ENCODE measurements around the gene HOXA5. TPM values are rescaled to one million over a fixed set of nuclear protein-coding genes. Genes with fewer than 3 reads are reported as not detected.

HOXA5 gene
- total RNA-seq, 2 experiments from 2014 or later: not detected

DNA sequence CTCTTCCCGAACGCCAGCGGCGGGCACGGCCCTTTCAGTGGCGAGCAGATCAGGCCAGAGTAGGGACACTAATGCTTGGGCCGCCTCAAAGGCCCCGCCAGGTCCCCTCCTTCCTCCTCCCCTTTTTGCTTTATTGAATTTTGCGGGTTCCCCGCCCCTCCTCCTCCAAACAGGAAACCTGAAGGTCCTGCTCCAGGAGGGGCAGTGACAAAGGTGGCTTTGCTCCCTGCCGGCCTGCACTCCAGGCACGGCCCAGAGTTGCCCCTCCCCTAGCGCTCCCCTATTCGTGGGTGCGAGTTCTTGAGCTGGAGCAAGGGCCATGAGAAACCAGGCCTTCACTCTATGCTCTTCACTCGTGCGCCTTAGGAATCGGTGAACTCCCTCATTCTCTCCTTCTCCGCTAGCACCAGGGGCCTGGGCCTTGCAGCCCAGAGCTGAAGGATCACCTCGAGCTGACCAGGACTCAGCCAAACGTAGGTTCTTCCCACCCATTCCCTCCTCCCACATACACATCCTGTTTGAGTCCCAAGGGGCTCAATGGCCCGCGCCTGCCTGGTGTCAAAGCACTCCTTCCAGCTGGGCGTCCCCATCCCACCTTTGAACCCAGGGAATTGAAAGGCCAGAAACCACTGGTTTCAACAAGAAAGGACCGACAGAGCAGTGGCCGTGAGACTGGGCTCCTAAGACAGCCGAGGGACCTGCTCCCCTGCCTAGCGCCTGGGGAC lies 4.7 kb upstream of the HOXA5 start:
- H3K4me1 Mint-ChIP-seq (ENCODE audit: low read depth): peaks cover 22% of the 10 kb centered on the region
- DNase-seq: no peak
- no peak overlapping the region for H3K27ac Mint-ChIP-seq
- no peaks in the 10 kb centered on the region for H3K36me3 Mint-ChIP-seq (ENCODE audit: low read depth)
- peak overlapping the region; percentile 42 for H3K4me3 Mint-ChIP-seq
- no peaks in the 10 kb centered on the region for H3K9me3 Mint-ChIP-seq
- peaks cover 77% of the 10 kb centered on the region for H3K27me3 Mint-ChIP-seq (ENCODE audit: low read depth)
- CTCF ChIA-PET: interaction anchor here (1.2 to 3.4 kb wide), 4 partner anchors 9 to 27 kb away, joined by 3 to 16 read pairs (median 6); partner anchors contain the start of gene HOXA7
- intact Hi-C loops (cut with micrococcal nuclease): no loop called here

GRCh38 chr7:27147199-27148030 lies 3.9 kb upstream of the HOXA5 start, which contains the start of gene HOXA6:
HOXA6 (minus strand) TSS chr7:27147774; CDS start chr7:27147749, 25 bp downstream.
- Mint-ChIP-seq H3K27ac (no peak within 1 kb of the TSS), H3K9me3 (no peaks in the 10 kb centered on the region), H3K4me3 (peak within 1 kb of the TSS; percentile 42), H3K36me3 (ENCODE audit: low read depth) (no peaks in the 10 kb centered on the region), H3K27me3 (ENCODE audit: low read depth) (peaks cover 75% of the 10 kb centered on the region), H3K4me1 (ENCODE audit: low read depth) (peaks cover 22% of the 10 kb centered on the region)
- no peak for DNase-seq
- CTCF ChIA-PET: interaction anchor here (1.2 to 1.4 kb wide), 2 partner anchors 10 to 11 kb away, joined by 3 read pairs; partner anchors contain the start of gene HOXA7
- intact Hi-C loops (cut with micrococcal nuclease): no loop called here

- CTCF ChIA-PET: no interaction called here
- Mint-ChIP-seq H3K27me3 (ENCODE audit: low read depth) (peaks cover 72% of the 10 kb centered on the region), H3K4me3 (no peak overlapping the region), H3K27ac (no peak overlapping the region), H3K36me3 (ENCODE audit: low read depth) (no peaks in the 10 kb centered on the region), H3K9me3 (no peaks in the 10 kb centered on the region), H3K4me1 (ENCODE audit: low read depth) (peaks cover 20% of the 10 kb centered on the region)
- intact Hi-C loops (cut with micrococcal nuclease): no loop called here
- no peak for DNase-seq
Measured at GRCh38 chr7:27146491-27147198, 3.2 kb upstream of the HOXA5 start.

- intact Hi-C loops (cut with micrococcal nuclease): no loop called here
- CTCF ChIA-PET: interaction anchor here (0.6 to 1.4 kb wide), 2 partner anchors 15 to 34 kb away, joined by 3 to 5 read pairs; no protein-coding TSS in a partner anchor
- Mint-ChIP-seq H3K27ac (no peak overlapping the region), H3K36me3 (ENCODE audit: low read depth) (no peaks in the 10 kb centered on the region), H3K27me3 (ENCODE audit: low read depth) (peaks cover 68% of the 10 kb centered on the region), H3K9me3 (no peaks in the 10 kb centered on the region), H3K4me3 (no peak overlapping the region), H3K4me1 (ENCODE audit: low read depth) (peaks cover 13% of the 10 kb centered on the region)
- DNase-seq: no peak
Measured at GRCh38 chr7:27145914-27146412, 2.5 kb upstream of the HOXA5 start.

DNA sequence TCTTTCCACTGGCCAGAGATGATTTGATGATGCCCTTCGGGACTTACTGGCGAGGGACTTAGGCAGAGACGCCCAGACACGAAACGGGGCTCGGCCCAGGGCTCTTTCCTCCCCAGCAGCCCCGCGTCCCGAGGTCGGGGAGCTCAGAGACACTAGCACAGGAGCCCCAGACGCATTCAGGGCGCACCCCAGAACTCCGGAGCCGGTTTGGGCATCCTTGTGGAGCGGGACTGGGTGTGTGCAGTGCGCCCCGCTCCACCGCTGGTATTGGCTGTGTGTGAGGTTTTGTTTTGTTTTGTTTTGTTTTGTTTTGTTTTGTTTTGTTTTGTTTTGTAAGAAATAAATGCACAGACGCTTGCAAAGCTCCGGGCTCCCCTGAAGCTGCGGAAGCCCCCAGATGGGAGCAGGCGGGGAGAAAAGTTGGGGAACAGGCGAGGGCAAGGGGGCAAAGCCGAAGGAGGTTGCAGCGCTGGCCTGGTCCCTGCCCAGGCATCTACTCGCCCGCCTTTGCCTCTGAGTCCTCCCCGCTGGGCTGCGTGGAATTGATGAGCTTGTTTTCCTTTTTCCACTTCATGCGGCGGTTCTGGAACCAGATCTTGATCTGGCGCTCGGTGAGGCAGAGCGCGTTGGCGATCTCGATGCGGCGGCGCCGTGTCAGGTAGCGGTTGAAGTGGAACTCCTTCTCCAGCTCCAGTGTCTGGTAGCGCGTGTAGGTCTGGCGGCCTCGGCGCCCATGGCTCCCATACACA lies 1.9 kb upstream of the HOXA5 start:
- Mint-ChIP-seq H3K27me3 (ENCODE audit: low read depth) (peaks cover 68% of the 10 kb centered on the region), H3K4me1 (ENCODE audit: low read depth) (peaks cover 10% of the 10 kb centered on the region), H3K27ac (no peak overlapping the region), H3K36me3 (ENCODE audit: low read depth) (no peaks in the 10 kb centered on the region), H3K9me3 (no peaks in the 10 kb centered on the region), H3K4me3 (no peak overlapping the region)
- CTCF ChIA-PET: interaction anchor here (0.6 to 1.4 kb wide), 5 partner anchors 16 to 828 kb away, joined by 3 to 5 read pairs (median 3); no protein-coding TSS in a partner anchor
- no peak for DNase-seq
- intact Hi-C loops (cut with micrococcal nuclease): no loop called here

DNA sequence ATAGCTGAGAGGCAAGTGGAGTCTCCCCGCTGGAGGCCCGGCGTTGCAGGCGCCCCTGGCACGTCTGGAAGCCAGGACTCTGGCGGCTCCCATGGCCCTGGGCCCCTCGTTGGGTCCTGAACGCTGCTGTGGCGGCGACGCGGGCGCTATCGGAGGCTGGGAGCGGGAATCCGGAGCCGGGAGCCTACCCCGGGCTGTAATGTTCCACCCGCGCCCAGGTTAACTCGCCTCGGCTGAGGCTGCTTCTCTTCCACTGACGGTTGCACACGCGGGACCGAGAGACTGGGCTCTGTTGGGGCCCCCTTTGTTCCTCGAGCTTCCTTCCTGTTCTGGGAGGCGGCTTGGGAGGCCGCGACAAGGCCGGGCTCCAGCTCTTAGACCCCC lies 1.3 kb upstream of the HOXA5 start:
- H3K36me3 Mint-ChIP-seq (ENCODE audit: low read depth): no peaks in the 10 kb centered on the region
- CTCF ChIA-PET: interaction anchor here (0.6 to 1.4 kb wide), 3 partner anchors 35 to 393 kb away, joined by 3 to 5 read pairs (median 3); no protein-coding TSS in a partner anchor
- H3K4me1 Mint-ChIP-seq (ENCODE audit: low read depth): peaks cover 9% of the 10 kb centered on the region
- H3K27ac Mint-ChIP-seq: no peak overlapping the region
- H3K27me3 Mint-ChIP-seq (ENCODE audit: low read depth): peaks cover 63% of the 10 kb centered on the region
- intact Hi-C loops (cut with micrococcal nuclease): no loop called here
- H3K9me3 Mint-ChIP-seq: no peaks in the 10 kb centered on the region
- H3K4me3 Mint-ChIP-seq: no peak overlapping the region
- DNase-seq: no peak

GRCh38 chr7:27143950-27144780 lies 684 bp upstream of the HOXA5 start:
- intact Hi-C loops (cut with micrococcal nuclease): no loop called here
- CTCF ChIA-PET: interaction anchor here (0.6 to 1.4 kb wide), 3 partner anchors 11 to 392 kb away, joined by 3 to 5 read pairs (median 3); no protein-coding TSS in a partner anchor
- peaks cover 58% of the 10 kb centered on the region for H3K27me3 Mint-ChIP-seq (ENCODE audit: low read depth)

GRCh38 chr7:27142580-27143022 lies 880 bp downstream of the HOXA5 start:
- Mint-ChIP-seq H3K27ac (no peak overlapping the region), H3K36me3 (ENCODE audit: low read depth) (no peaks in the 10 kb centered on the region), H3K4me3 (no peak overlapping the region), H3K9me3 (no peaks in the 10 kb centered on the region), H3K4me1 (ENCODE audit: low read depth) (no peaks in the 10 kb centered on the region), H3K27me3 (ENCODE audit: low read depth) (peaks cover 62% of the 10 kb centered on the region)
- CTCF ChIA-PET: no interaction called here
- intact Hi-C loops (cut with micrococcal nuclease): no loop called here
- no peak for DNase-seq

More at GRCh38 chr7:27143950-27144780, 684 bp upstream of the HOXA5 start:
- Mint-ChIP-seq H3K27ac (no peak overlapping the region), H3K4me1 (ENCODE audit: low read depth) (peaks cover 9% of the 10 kb centered on the region), H3K9me3 (no peaks in the 10 kb centered on the region), H3K36me3 (ENCODE audit: low read depth) (no peaks in the 10 kb centered on the region), H3K4me3 (no peak overlapping the region)
- no peak for DNase-seq

DNA sequence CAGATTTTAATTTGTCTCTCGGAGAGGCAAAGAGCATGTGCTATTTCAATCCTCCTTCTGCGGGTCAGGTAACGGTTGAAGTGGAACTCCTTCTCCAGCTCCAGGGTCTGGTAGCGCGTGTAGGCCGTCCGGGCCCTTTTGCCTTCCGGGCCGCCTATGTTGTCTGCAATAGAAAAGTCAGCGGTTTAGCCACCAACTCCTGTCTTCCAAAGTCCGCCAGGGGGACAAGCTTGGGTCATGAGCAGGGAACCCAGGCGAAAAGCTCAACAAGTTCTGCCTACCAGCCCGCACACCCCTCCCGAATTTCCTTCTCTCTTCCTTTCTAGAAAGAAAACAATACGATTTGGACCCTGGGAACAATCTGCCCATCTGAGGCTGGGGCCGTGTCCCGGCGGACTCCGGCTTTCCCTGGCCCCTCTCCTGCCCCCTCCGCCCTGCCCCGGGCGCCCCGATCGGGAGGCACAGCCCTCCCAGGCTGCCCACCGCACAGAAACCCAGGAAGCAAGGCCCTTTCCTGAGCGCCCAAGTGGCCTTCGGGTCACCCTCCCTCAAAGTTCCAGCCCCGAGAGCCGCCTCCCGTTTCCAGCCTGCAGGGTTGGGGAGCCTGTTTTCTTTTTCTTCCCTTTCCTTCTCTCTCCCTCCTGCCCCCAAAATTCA lies 1.4 kb downstream of the HOXA5 start:
- intact Hi-C loops (cut with micrococcal nuclease): no loop called here
- Mint-ChIP-seq H3K27me3 (ENCODE audit: low read depth) (peaks cover 60% of the 10 kb centered on the region), H3K9me3 (no peaks in the 10 kb centered on the region), H3K27ac (no peak overlapping the region), H3K4me1 (ENCODE audit: low read depth) (no peaks in the 10 kb centered on the region), H3K4me3 (no peak overlapping the region), H3K36me3 (ENCODE audit: low read depth) (no peaks in the 10 kb centered on the region)
- CTCF ChIA-PET: interaction anchor here (0.7 kb wide), 1 partner anchor 37 kb away, joined by 3 read pairs; no protein-coding TSS in a partner anchor
- DNase-seq: no peak

DNA sequence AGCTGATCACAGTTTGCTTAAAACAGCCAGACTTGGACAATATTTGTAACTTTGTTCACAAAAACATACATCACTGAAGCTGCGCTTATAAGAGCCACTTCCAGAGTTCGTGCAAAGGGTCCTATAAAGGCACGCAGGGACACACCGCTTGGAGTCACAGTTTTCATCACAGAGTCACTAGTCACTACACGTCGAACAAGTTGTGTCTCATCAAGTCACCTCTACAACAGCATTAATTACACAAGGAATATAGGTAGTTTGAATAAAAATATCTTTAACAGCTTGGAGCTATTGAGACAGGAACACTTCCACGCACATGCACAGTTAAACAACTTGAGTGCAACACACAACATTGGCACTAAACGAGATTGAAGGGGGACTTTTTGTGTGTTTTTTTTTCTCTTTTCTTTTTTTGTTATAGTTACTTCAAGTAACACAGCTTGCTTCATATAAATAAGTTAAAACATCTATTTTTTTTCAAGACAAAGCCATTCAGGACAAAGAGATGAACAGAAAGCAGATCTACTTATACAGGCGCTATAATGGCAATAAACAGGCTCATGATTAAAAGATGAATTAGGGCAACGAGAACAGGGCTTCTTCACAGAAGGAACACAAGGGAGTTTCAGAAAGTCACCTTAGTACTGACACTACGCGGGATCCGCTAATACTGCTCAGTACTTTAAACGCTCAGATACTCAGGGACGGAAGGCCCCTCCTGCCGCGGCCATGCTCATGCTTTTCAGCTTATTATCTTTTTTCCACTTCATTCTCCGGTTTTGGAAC lies 2.2 kb downstream of the HOXA5 start:
- CTCF ChIA-PET: interaction anchor here (0.7 kb wide), 1 partner anchor 38 kb away, joined by 3 read pairs; no protein-coding TSS in a partner anchor
- intact Hi-C loops (cut with micrococcal nuclease): no loop called here
- Mint-ChIP-seq H3K27me3 (ENCODE audit: low read depth) (peaks cover 56% of the 10 kb centered on the region), H3K27ac (no peak overlapping the region), H3K36me3 (ENCODE audit: low read depth) (no peaks in the 10 kb centered on the region), H3K4me1 (ENCODE audit: low read depth) (no peaks in the 10 kb centered on the region), H3K4me3 (no peak overlapping the region), H3K9me3 (no peaks in the 10 kb centered on the region)
- no peak for DNase-seq

Measured in activated naive CD4-positive, alpha-beta T cell treated with anti-CD3 and anti-CD28 coated beads for 36 hours (primary cell).